Neural progenitor cell (in vitro differentiated cells): ENCODE results near the gene PKD1L1. TPM values are rescaled to one million over a fixed set of nuclear protein-coding genes. Genes with fewer than 3 reads are reported as not detected.
A peak's percentile ranks its signal among the peaks of the same experiment; 100 is the strongest.

ENCODE experiments used
- DNase-seq: peaks from one replicate; pipeline ENCODE4 v3.0.0-alpha.2; 2016; ENCODE audit warnings: low spot score
- H2AFZ ChIP-seq: fragments of 200-600 bp; sonication (generic); replicated peaks from 2 replicates; pipeline ENCODE4 v1.6.1; 2016; ENCODE audit warnings: antibody characterized with exemption
- H3F3A ChIP-seq: fragments of 200-600 bp; sonication (generic); 2 replicates; pipeline ENCODE4 v1.6.1; 2016; ENCODE audit warnings: antibody characterized with exemption, low read depth
- H3K27ac ChIP-seq: fragments of 200-600 bp; sonication (generic); 2 replicates; pipeline ENCODE4 v1.5.1; 2016; ENCODE audit warnings: mild to moderate bottlenecking
- H3K27me3 ChIP-seq: fragments of 200-600 bp; sonication (generic); 2 replicates; pipeline ENCODE4 v1.6.1; 2016; ENCODE audit warnings: mild to moderate bottlenecking, moderate library complexity
- H3K36me3 ChIP-seq: fragments of 200-600 bp; sonication (generic); 2 replicates; pipeline ENCODE4 v1.5.1; 2016
- H3K4me1 ChIP-seq: fragments of 200-600 bp; sonication (generic); 2 replicates; pipeline ENCODE4 v1.6.1; 2016; ENCODE audit warnings: mixed run types
- H3K4me2 ChIP-seq: fragments of 200-600 bp; sonication (generic); 2 replicates; pipeline ENCODE4 v1.6.1; 2016
- H3K4me3 ChIP-seq: fragments of 200-600 bp; sonication (generic); 2 replicates; pipeline ENCODE4 v1.5.1; 2016
- H3K79me2 ChIP-seq: fragments of 200-600 bp; sonication (generic); 2 replicates; pipeline ENCODE4 v1.6.1; 2016; ENCODE audit warnings: low read depth
- H3K9ac ChIP-seq: fragments of 200-600 bp; sonication (generic); 2 replicates; pipeline ENCODE4 v1.6.1; 2016
- H3K9me3 ChIP-seq: fragments of 200-600 bp; sonication (generic); 2 replicates; pipeline ENCODE4 v1.5.1; 2016; ENCODE audit warnings: low read depth
- H4K20me1 ChIP-seq: fragments of 200-600 bp; sonication (generic); 2 replicates; pipeline ENCODE4 v1.6.1; 2016; ENCODE audit warnings: low read depth
- H3K27ac Mint-ChIP-seq: 3 replicates; pipeline ENCODE4 v1.8.0; 2021; ENCODE audit warnings: mixed read lengths
- H3K27me3 Mint-ChIP-seq: 2 replicates; pipeline ENCODE4 v1.8.0; 2022; ENCODE audit warnings: low read depth, mild to moderate bottlenecking, inconsistent platforms, moderate library complexity, mixed read lengths; ENCODE audit not compliant: insufficient read depth
- H3K36me3 Mint-ChIP-seq: 3 replicates; pipeline ENCODE4 v1.8.0; 2021; ENCODE audit warnings: mixed read lengths
- H3K4me1 Mint-ChIP-seq: 3 replicates; pipeline ENCODE4 v1.8.0; 2021; ENCODE audit warnings: mixed read lengths
- H3K4me3 Mint-ChIP-seq: 3 replicates; pipeline ENCODE4 v1.8.0; 2021; ENCODE audit warnings: mild to moderate bottlenecking, moderate library complexity, mixed read lengths
- H3K9me3 Mint-ChIP-seq: 3 replicates; pipeline ENCODE4 v1.8.0; 2020; ENCODE audit warnings: mixed read lengths
- EZH2 ChIP-seq: fragments of 200-600 bp; sonication (generic); IDR thresholded peaks from 2 replicates; pipeline ENCODE4 v1.6.1; 2017; ENCODE audit warnings: antibody characterized with exemption, mild to moderate bottlenecking, moderate library complexity
- EZH2phosphoT487 ChIP-seq: fragments of 200-600 bp; sonication (generic); IDR thresholded peaks from 2 replicates; pipeline ENCODE4 v1.6.1; 2017; ENCODE audit warnings: antibody characterized with exemption
- total RNA-seq: library from RNA; depleted of rRNA; stranded (reverse); fragments of >200 nt; gene quantifications from 2 replicates; pipeline ENCODE4 v1.2.3, GENCODE V29; 2015; ENCODE audit warnings: low replicate concordance
- TF ChIP-seq, protein P1 (sequence below): fragments of 200-600 bp; sonication (generic); IDR thresholded peaks from 2 replicates; pipeline ENCODE4 v1.5.1; 2017; ENCODE audit warnings: antibody characterized with exemption, mild to moderate bottlenecking

Gene PKD1L1
- total RNA-seq, 1 donor from 2014 or later, result 0.07 TPM

DNA sequence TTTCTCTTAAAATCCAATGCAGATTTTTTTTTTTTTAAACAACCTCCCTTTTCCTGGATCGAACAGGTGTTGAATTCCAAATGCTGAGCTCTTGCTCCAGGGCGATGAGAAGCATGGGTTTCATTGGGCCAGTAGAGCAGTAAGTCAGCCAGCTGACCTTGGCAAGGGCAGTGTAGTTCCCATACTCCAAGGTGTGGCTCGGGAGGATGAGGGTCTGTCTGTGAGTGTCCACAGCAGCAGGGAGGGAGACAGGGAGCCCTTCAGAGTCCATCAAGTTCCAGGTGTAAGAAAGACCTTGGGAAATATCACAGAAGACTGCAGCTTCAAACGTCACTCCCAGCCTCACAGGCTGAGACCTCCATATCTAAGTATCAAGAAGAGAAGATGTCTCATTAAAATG, 50.4 kb downstream of the PKD1L1 start:
- Histone ChIP-seq H3F3A (peaks cover 10% of the 10 kb centered on the region), H2AFZ (no peak overlapping the region), H3K9ac (no peak overlapping the region), H3K79me2 (no peaks in the 10 kb centered on the region), H3K27ac (no peak overlapping the region), H3K27me3 (no peaks in the 10 kb centered on the region), H3K9me3 (no peaks in the 10 kb centered on the region), H3K36me3 (no peaks in the 10 kb centered on the region), H3K4me1 (peaks cover 28% of the 10 kb centered on the region), H3K4me3 (no peak overlapping the region), H4K20me1 (no peaks in the 10 kb centered on the region), H3K4me2 (peak overlapping the region; percentile 23)
- H3K4me1 Mint-ChIP-seq, result peaks cover 35% of the 10 kb centered on the region
- H3K9me3 Mint-ChIP-seq, result peaks cover 2% of the 10 kb centered on the region
- no peak overlapping the region for H3K4me3 Mint-ChIP-seq
- peaks cover 26% of the 10 kb centered on the region for H3K27me3 Mint-ChIP-seq
- TF ChIP-seq, protein P1, sequence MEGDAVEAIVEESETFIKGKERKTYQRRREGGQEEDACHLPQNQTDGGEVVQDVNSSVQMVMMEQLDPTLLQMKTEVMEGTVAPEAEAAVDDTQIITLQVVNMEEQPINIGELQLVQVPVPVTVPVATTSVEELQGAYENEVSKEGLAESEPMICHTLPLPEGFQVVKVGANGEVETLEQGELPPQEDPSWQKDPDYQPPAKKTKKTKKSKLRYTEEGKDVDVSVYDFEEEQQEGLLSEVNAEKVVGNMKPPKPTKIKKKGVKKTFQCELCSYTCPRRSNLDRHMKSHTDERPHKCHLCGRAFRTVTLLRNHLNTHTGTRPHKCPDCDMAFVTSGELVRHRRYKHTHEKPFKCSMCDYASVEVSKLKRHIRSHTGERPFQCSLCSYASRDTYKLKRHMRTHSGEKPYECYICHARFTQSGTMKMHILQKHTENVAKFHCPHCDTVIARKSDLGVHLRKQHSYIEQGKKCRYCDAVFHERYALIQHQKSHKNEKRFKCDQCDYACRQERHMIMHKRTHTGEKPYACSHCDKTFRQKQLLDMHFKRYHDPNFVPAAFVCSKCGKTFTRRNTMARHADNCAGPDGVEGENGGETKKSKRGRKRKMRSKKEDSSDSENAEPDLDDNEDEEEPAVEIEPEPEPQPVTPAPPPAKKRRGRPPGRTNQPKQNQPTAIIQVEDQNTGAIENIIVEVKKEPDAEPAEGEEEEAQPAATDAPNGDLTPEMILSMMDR, result no peak
- TF ChIP-seq EZH2 (no peak), EZH2phosphoT487 (no peak)
- DNase-seq, result no peak
- H3K36me3 Mint-ChIP-seq, result no peaks in the 10 kb centered on the region
- no peak overlapping the region for H3K27ac Mint-ChIP-seq

DNA sequence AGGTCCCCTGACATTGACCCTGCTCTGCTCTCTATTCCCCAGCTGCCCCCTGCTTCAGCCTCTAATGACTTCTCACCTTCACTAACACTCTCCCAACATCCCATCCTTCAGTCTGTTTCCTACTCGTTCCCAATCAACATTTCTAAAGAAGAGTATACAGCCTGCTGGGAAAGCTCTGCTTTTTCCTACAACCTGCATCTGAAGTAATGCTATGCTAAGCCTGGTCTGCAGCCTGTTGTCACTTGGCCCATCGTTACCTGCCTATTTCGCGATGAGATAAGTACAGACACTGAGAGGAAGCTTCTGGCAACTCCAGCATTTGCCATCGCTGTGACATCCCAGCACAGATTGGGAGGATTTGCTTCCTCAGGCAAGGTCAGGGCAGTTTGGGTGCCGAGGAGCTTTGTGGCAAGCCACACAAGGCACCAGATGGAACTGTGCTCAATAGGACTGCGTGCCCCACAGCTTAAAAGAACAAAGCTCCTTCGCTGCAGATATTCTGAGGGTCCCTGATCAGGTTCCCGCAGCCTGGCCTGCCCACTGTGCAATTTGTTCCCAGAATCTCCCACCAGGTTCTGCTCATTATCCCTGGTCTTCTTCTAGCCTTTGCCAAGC, 51.4 kb downstream of the PKD1L1 start:
- H3K27me3 ChIP-seq, result no peaks in the 10 kb centered on the region
- H3K9me3 Mint-ChIP-seq, result no peaks in the 10 kb centered on the region
- no peak overlapping the region for H3K27ac ChIP-seq
- H3K9ac ChIP-seq, result no peak overlapping the region
- peak overlapping the region; percentile 23 for H3K4me2 ChIP-seq
- no peak for TF ChIP-seq EZH2
- TF ChIP-seq, protein P1, result no peak
- TF ChIP-seq EZH2phosphoT487, result no peak
- no peaks in the 10 kb centered on the region for H4K20me1 ChIP-seq
- H3K36me3 Mint-ChIP-seq, result no peaks in the 10 kb centered on the region
- H3K4me3 Mint-ChIP-seq, result no peak overlapping the region
- H2AFZ ChIP-seq, result peak overlapping the region; percentile 1
- no peak overlapping the region for H3K27ac Mint-ChIP-seq
- no peak overlapping the region for H3K4me3 ChIP-seq
- peak; percentile 30 for DNase-seq
- peaks cover 20% of the 10 kb centered on the region for H3K27me3 Mint-ChIP-seq
- peaks cover 23% of the 10 kb centered on the region for H3K4me1 ChIP-seq
- H3K4me1 Mint-ChIP-seq, result peaks cover 27% of the 10 kb centered on the region
- no peaks in the 10 kb centered on the region for H3K79me2 ChIP-seq
- H3K9me3 ChIP-seq, result no peaks in the 10 kb centered on the region
- H3F3A ChIP-seq, result peaks cover 7% of the 10 kb centered on the region
- H3K36me3 ChIP-seq, result no peaks in the 10 kb centered on the region

DNA sequence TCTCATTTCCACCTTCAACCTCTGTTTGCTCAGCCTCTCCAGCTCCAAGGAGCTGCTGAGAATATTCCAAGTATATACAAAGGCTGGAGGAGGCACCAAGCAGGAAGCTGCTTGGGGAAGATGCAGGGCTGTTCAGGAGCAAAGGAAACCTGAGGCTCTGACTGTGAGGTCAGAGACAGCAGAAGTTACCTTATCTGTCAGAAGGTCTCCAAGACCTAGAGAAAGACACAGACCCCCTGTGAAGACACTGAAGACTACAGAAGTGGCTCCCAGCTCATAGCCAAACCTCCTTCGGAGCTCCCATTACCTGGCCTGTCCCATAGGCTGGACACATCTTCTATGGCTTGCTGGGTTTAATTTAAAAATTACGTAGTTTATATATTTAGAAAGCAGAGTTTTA, 53.2 kb downstream of the PKD1L1 start:
- no peak overlapping the region for H3K4me3 Mint-ChIP-seq
- H3K27me3 ChIP-seq, result no peaks in the 10 kb centered on the region

DNA sequence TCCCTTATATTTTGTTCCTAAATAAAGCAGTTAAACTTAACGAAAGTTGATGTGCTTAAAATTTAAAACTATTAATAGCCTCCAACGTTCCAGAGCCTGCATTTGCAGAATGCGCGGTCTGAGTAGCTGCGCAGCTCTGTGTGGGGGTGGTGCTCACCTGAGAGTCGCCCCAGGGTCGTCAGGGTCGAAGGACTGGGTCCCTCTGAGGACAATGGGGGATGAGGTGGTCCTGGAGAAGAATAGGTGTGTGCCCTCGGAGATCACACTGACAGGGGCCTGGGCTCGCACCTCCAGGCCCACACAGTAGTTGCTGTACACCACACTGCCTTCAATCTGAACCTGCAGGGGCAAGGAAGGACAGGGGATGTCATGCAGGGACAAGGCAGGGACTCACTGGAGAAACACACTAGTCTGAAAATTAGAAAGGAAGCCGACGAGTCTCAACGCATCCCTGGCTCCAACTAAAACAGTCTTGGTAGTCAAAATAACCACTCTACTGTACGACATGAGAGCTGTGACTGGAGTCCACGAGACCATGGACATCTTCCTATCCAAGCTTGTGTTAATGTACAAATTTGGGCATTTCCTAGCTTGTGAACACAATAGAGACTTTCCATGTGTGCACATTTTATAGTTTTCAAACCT, 54.4 kb downstream of the PKD1L1 start:
- H3K9me3 ChIP-seq, result no peaks in the 10 kb centered on the region
- peaks cover 16% of the 10 kb centered on the region for H3K4me1 ChIP-seq
- no peak overlapping the region for H3K27ac Mint-ChIP-seq
- no peak overlapping the region for H3K4me2 ChIP-seq
- no peaks in the 10 kb centered on the region for H4K20me1 ChIP-seq
- H3K4me3 ChIP-seq, result no peak overlapping the region
- H3K36me3 Mint-ChIP-seq, result no peaks in the 10 kb centered on the region
- DNase-seq, result no peak
- H3K27me3 Mint-ChIP-seq, result peaks cover 23% of the 10 kb centered on the region
- H3F3A ChIP-seq, result no peaks in the 10 kb centered on the region
- H3K4me1 Mint-ChIP-seq, result peaks cover 28% of the 10 kb centered on the region
- H3K27me3 ChIP-seq, result no peaks in the 10 kb centered on the region
- H3K36me3 ChIP-seq, result no peaks in the 10 kb centered on the region
- H3K4me3 Mint-ChIP-seq, result no peak overlapping the region
- H3K9ac ChIP-seq, result no peak overlapping the region
- TF ChIP-seq, protein P1, result no peak
- TF ChIP-seq EZH2phosphoT487, result no peak
- TF ChIP-seq EZH2, result no peak
- H2AFZ ChIP-seq, result no peak overlapping the region
- H3K79me2 ChIP-seq, result no peaks in the 10 kb centered on the region
- no peaks in the 10 kb centered on the region for H3K9me3 Mint-ChIP-seq
- no peak overlapping the region for H3K27ac ChIP-seq

More for the DNA sequence above, 53.2 kb downstream of the PKD1L1 start:
- Histone ChIP-seq H3K4me1 (peaks cover 16% of the 10 kb centered on the region), H3K36me3 (no peaks in the 10 kb centered on the region), H3K4me3 (no peak overlapping the region), H3K27ac (no peak overlapping the region), H4K20me1 (no peaks in the 10 kb centered on the region), H3K9ac (no peak overlapping the region), H3F3A (no peaks in the 10 kb centered on the region), H3K79me2 (no peaks in the 10 kb centered on the region), H3K4me2 (no peak overlapping the region), H3K9me3 (no peaks in the 10 kb centered on the region), H2AFZ (no peak overlapping the region)
- H3K9me3 Mint-ChIP-seq, result no peaks in the 10 kb centered on the region
- no peak overlapping the region for H3K27ac Mint-ChIP-seq
- no peaks in the 10 kb centered on the region for H3K36me3 Mint-ChIP-seq
- DNase-seq, result no peak
- peaks cover 26% of the 10 kb centered on the region for H3K4me1 Mint-ChIP-seq
- H3K27me3 Mint-ChIP-seq, result peaks cover 18% of the 10 kb centered on the region
- no peak for TF ChIP-seq EZH2phosphoT487
